ENCODE results near the gene PTDSS2.
"Not testable (repeated sequence)": the region's sequence is repeated elsewhere in the genome, so short reads cannot be mapped to it uniquely, and the experiment has no call there.

The PTDSS2 gene

GRCh38 chr11:449889-450808, at the start of gene PTDSS2:
Gene PTDSS2, plus strand, starts transcription at chr11:450279. Its CDS starts 177 bp downstream, at chr11:450456.
- peak; percentile 98 for DNase-seq

GRCh38 chr11:401196-401595, 48.9 kb upstream of the PTDSS2 start:
- DNase-seq = not testable (repeated sequence)

GRCh38 chr11:403021-403760, 46.9 kb upstream of the PTDSS2 start:
- DNase-seq = no peak

GRCh38 chr11:403761-404431, 46.2 kb upstream of the PTDSS2 start:
- no peak for DNase-seq

GRCh38 chr11:404551-405264, 45.4 kb upstream of the PTDSS2 start:
- DNase-seq = no peak

- no peak for DNase-seq
Measured at GRCh38 chr11:405323-405953, 44.6 kb upstream of the PTDSS2 start.

GRCh38 chr11:405954-406795, 43.9 kb upstream of the PTDSS2 start:
- no peak for DNase-seq

- peak; percentile 75 for DNase-seq
Measured at GRCh38 chr11:406796-407650, 43.1 kb upstream of the PTDSS2 start.

- DNase-seq = no peak
Measured at GRCh38 chr11:407651-408123, 42.4 kb upstream of the PTDSS2 start.

- no peak for DNase-seq
Measured at GRCh38 chr11:408154-409007, 41.7 kb upstream of the PTDSS2 start.

- DNase-seq = no peak
Measured at GRCh38 chr11:409008-409599, 41.0 kb upstream of the PTDSS2 start.

GRCh38 chr11:409600-410483, 40.2 kb upstream of the PTDSS2 start:
- DNase-seq = no peak

- not testable (repeated sequence) for DNase-seq
Measured at GRCh38 chr11:410711-411110, 39.4 kb upstream of the PTDSS2 start.

- DNase-seq = not testable (repeated sequence)
Measured at GRCh38 chr11:411520-411919, 38.6 kb upstream of the PTDSS2 start.

GRCh38 chr11:412641-413119, 37.4 kb upstream of the PTDSS2 start:
- DNase-seq = no peak

GRCh38 chr11:413120-414081, 36.7 kb upstream of the PTDSS2 start:
- no peak for DNase-seq
